Measurements from ENCODE around the gene BEGAIN.

BEGAIN gene

GRCh38 chr14:100581228-100582145 lies 5.7 kb downstream of the BEGAIN start:
- no peak for DNase-seq

GRCh38 chr14:100580316-100581227 lies 6.6 kb downstream of the BEGAIN start:
- no peak for DNase-seq

DNA sequence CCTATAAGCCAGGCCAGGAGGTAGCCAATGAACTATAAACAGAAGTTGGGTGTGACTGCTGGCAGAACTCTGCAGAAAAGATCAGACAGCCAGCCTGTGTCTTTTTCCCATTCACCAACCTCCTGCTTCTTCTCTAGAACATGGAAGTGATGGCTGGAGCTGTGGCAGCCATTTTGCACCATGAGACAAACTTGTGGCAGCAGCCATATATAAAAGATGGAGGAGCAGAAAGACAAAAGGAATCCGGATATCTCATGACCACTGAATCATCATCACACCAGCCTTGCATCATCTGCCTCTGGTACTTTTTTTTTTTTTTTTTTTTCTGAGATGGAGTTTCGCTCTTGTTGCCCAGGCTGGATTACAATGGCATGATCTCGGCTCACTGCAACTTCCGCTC lies 8.7 kb downstream of the BEGAIN start:
- DNase-seq = no peak

GRCh38 chr14:100577986-100578431 lies 9.2 kb downstream of the BEGAIN start:
- DNase-seq = no peak

DNA sequence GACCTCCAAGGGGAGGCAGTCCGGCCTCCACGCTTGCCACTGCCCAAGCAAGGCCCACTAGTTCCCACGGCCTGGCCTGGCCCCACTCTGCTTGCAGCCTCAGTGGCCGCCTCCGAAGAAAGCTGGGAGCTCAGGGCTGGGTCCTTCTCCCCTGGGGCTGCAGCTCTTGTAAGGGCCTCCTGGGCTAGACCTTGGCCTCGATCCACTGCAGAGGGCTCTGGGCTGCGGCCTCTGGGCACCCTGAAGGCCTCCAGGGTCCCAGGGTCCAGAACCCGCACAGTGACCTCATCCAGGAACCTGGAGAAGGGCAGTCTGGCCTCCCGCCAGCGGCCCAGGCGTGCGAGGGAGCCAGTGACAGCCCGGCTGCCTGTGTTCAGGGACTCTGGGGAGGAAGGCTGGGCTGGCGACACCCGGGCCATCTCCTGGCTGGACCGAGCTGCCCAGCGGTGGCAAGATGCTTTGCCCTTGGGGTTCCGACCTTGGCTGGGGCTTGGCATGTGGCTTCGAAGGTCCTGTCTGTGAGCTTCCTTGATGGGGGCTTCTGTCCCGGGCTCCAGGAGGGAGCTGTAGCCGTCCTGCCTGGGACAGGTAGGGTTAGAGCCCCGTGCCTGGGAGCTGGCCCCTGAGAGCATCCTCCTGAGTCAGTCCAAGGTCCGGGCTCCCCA lies 9.8 kb downstream of the BEGAIN start:
- no peak for DNase-seq

- no peak for DNase-seq
Measured at GRCh38 chr14:100576091-100577085, 10.8 kb downstream of the BEGAIN start.

DNA sequence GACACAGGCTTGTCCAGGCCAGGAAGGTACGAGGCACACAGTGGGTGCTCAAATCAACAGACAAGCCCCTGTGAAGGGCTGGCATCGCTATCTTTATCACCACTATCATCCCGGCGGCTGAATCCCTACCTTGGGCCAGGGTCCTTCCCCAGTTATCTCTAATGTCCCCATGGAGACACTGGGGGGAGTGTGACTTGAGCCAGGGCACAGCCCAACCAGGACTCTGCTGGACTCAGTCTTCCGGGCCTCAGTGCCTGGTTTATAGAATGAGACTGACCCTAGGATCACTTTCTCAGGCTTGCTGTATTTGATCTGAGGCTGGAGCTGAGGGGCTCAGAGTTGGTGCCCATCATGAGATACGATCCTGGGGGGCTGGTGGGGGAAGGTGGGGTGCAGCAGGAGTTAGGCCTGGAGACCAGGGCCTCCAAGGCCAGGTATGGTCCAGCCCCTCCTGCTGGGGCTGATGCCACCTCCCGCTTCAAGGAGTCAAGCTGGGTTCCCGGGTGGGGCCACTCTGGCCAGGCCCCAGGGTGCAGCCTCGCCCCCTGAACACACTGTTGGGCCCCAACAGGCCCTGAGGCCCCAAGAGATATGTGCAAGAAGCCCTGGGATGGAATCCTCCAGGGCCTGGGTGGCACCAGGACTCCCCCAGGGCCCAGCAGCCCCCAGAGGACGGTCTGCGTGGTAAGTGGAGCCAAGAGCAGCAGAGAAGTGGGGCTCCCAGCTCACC lies 11.8 kb downstream of the BEGAIN start:
- no peak for DNase-seq

DNA sequence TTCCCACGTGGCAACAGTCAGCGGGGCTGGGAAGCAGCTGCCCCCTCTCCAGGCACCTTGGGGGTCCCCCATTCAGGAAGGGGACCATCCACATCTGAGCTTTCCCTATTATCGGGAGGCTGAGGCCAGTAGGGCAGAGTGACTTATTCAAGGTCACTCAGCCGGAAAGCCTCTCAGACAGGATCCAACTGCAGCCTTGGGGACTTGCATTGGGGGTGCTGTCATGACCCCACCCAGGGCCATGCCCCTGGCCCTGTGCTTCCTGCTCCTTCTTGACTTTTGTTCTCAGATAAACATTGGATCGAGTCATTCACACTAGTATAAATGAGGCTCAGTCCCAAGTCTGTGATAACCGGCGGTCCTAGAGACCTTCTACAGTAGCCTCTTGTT lies 12.6 kb downstream of the BEGAIN start:
- DNase-seq = no peak

DNA sequence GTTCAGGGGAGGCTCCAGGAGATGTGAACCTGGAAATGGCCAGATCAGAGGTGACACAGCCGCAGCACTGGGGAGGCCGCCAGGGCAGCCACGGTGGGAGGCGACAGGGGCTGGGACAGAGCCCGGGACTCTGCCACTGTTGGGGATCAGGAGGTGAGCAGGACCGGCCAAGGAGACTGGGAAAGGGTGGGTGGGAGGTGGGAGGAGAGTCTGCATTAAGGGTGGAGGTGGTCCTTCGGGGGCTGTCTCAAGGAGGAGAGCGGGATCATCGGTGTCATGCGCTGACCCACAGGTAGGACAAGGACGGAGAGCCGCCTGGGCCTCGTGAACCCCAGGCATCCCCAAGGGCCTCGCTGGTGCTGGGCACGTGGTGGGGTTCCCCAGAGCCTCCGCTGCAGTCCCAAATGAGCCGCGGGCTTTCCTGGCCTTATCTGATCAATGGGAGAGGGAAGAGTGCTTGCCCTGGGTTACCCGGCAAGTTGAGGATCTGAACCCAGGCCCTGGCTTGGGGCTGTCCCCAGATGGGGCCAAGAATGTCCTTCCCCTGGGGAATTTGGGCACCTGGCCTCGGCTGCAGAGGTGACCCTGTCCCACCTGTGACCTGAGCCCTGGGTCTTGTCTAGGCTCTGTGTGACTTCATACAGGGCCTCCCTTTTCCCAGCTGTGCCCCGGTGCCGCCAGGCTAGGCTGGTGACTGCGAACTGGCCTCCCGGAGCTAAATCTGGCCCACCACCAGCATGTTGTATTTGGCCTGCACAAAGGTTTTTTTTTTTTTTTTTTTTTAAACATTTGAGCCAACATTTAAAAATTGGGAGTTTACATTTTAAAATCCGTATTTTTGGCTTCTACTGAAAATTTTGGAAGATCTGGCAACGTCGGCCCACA lies 13.2 kb downstream of the BEGAIN start:
- DNase-seq = no peak

DNA sequence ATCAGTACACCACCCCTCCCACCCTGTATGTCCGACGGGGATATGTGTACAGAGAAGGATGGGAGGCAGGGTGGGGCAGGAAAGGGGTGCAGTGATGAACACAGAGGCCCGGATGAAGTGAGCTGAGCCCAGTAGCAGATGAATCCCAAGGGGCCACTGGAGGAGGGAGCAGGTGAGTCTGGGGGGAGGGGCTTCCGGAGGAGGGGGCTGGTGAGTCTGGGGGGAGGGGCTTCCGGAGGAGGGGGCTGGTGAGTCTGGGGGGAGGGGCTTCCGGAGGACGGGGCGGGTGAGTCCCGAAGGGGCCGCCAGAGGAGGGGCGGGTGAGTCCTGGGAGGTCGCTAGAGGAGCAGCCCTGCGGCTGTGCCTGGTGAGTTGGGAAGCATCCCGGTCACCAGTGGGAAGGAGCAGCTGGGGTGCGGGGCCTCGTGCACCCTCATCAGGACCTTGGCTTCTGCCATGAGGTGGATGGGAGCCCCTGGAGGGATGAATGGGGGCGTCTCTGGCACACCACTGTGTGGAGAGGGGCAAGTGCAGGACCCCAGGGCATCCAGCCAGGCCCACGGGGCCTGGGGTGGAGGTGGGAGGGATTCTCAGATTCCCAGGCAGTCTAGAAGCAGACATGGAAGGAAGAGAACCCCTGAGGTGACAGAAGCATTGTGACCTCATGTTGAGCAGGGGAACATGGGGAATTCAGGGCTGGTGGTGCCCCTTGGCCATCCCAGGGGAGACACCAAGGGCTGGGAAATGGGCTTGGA lies 14.0 kb downstream of the BEGAIN start:
- no peak for DNase-seq

DNA sequence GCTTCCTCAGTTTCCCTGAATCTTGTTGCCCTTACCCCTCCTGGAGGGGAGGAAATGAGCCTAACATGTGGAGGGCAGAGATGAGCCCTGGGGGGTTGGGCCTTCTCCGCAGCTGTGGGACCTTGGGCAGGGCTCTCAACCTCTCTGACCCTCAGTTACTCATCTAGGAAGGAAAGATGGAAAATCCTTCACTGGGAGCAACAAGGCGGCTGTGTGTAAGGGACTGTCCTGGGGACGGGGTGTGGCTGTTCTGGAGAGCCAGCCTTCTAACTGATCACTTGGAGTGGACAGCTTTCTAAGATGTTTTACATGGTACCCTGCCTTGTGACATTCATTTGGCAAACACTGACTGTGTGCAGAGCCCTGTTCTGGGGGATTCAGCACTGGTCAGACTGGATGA lies 14.7 kb downstream of the BEGAIN start:
- DNase-seq = no peak

DNA sequence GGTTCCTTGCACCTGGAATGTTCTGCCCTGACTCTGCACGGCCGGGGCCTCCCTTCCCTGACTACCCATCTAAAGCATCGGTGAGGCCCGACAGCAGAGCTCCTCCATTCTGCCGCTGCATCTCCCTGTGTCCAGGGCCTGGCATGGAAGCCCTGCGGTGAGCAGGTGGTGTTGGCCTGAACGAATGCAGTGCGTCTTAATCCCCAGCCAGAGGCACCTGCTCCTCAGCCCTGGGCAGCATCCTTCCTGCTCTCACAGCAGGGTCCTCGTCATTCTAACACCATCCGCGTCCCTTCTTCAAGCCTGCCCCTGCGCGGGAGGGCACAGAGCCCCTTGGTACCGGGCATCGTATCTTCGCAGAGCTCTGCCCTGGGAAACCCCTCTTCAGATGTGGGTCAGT lies 15.4 kb downstream of the BEGAIN start:
- no peak for DNase-seq

DNA sequence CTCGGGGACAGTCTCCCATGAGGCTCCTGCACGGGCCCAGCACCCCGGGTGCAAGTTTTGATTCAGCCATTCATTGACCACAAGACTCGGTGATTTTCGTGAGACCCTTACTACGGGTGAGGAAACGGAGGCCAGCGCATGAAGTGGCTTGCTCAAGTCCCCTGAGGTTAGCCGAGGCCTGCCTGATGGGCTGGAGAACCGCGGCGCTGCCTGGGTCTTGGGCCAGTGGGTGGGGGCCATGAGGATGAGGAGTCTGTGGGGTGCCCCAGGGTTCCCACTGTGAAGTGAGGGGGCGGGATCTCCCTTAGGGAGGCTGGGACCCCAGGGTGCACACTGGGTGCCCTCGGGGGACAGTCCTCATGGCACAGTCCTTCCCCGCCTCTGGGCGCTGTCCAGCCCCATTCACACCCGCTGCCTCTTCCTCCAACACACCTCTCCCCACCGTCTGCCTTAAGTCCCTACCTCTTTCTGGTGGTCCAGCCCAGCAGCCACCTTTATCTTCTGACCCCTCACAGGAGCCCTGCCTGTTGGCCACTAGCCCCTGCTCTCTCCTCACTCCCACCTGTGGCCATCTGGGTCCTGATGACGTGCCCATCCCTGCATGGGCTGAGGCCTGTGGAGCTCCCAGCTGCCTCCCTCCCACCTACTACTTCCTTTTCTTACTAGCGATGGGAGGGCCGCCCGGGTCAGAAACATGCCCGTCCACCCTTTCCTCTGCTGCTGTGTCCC lies 16.3 kb downstream of the BEGAIN start:
- no peak for DNase-seq

- no peak for DNase-seq
Measured at GRCh38 chr14:100569734-100570286, 17.4 kb downstream of the BEGAIN start.

- no peak for DNase-seq
Measured at GRCh38 chr14:100568998-100569733, 18.1 kb downstream of the BEGAIN start.

DNA sequence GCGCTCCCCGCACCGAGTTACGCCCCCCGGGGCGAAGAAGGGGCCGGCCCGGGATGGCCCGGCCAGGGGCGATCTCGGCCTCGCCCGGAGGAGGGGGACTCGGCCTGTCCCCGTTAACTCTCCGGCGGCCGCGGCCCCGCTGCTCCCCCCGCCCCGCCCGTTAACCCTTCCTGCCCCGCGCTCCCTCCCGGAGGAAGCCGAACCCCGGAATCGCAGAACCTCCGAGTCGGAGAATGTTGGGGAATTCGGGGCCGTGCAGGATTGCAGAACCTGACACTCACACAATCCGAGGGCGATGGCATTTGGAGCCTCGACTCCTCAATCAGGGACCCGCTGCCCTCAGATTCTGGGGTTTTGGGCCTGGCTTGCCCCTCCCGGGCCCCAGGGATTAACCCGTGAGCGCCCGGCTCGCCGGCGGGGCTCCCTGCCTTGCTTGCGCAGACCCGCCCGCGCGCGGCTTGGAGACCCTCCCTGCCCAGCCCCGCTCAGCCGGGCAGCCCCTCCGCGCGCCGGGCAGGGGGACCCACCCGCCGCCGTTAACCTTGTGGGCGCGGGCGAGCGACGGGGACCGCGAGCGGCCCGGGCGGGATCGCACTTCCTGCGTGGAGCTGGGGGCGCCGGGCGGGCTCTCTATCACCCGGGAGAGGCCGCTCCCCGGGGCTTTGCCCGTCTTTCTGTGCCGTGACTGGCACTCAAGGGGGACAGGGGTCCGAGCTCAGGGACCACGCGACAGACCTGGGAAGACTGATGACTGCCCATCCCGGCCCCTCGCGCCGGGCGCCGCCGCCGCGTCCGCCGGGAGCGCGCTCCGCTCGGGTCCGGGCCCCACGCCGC lies 18.8 kb downstream of the BEGAIN start:
- no peak for DNase-seq

GRCh38 chr14:100567877-100568163 lies 19.4 kb downstream of the BEGAIN start:
- no peak for DNase-seq
